H1 (cell line): ENCODE measurements around the gene SERINC5. TPM values are rescaled to one million over a fixed set of nuclear protein-coding genes. Genes with fewer than 3 reads are reported as not detected.

Experiments
- polyA plus RNA-seq, 7 experiments: library from polyadenylated mRNA; depleted of rRNA in 3 of 7; stranded (reverse) in 5 of 7; unstranded in 2 of 7; fragments of >200 nt in 5 of 7; fragments of 200-250 nt in 2 of 7; gene quantifications; 1 replicate in 5 of 7; 2 replicates in 1 of 7; 4 replicates in 1 of 7; pipeline versions ENCODE4 v1.2.1 to v1.2.3, GENCODE V29; 2011 to 2013; ENCODE audit warnings: missing spikeins in 2 of 7, mixed read lengths in 2 of 7
- total RNA-seq: library from RNA; stranded (reverse); fragmentation: NEBNext Ultra II Directional; extraction: Animal tissue kit (Norgen Biotek cat#: 25700); gene quantifications from 2 replicates; pipeline ENCODE4 v1.2.1, GENCODE V29; 2021

The SERINC5 gene
- total and polyA plus RNA-seq, 2 of the 8 experiments (the other 6 are each of a cell fraction or from before 2014, with no cell fraction given), result 32.2 to 149 TPM

Other genes with a start within 250 kb of the SERINC5 start
- 12.8 and 14.2 TPM in 2 replicates for gene THBS4, start 220.7 kb downstream of the SERINC5 start, total RNA-seq
- 25.4 and 27.5 TPM in 2 replicates for gene THBS4, start 220.7 kb downstream of the SERINC5 start, polyA plus RNA-seq (2011; rRNA removed)
- not detected in 2 replicates for gene SPZ1, start 64.0 kb upstream of the SERINC5 start, total RNA-seq
- not detected in 2 replicates for gene SPZ1, start 64.0 kb upstream of the SERINC5 start, polyA plus RNA-seq (2011; rRNA removed)
- 24.2 and 26.7 TPM in 2 replicates for gene ZFYVE16, start 152.0 kb upstream of the SERINC5 start, total RNA-seq
- 2.8 and 3.6 TPM in 2 replicates for gene ZFYVE16, start 152.0 kb upstream of the SERINC5 start, polyA plus RNA-seq (2011; rRNA removed)
- 0.71 and 1.1 TPM in 2 replicates for gene FAM151B, start 232.1 kb upstream of the SERINC5 start, total RNA-seq
- 0.22 and 0.62 TPM in 2 replicates for gene FAM151B, start 232.1 kb upstream of the SERINC5 start, polyA plus RNA-seq (2011; rRNA removed)